BJ (cell line): ENCODE data around the gene CELA3B. TPM values are rescaled to one million over a fixed set of nuclear protein-coding genes. Genes with fewer than 3 reads are reported as not detected.
"Not testable (repeated sequence)": the region's sequence is repeated elsewhere in the genome, so short reads cannot be mapped to it uniquely, and the experiment has no call there.

Experiments used
- CTCF ChIA-PET: fragments of 350-600 bp; formaldehyde crosslinking; extraction: SDS; loops from one replicate; lab custom pipeline; 2021; ENCODE audit warnings: antibody characterized with exemption, inconsistent platforms; lab: Yijun Ruan, JAX
- POLR2A ChIA-PET: fragments of 300-600 bp; sonication (Branson Sonifier 250); formaldehyde crosslinking; extraction: SDS; loops from one replicate; lab custom pipeline; 2021; ENCODE audit warnings: antibody characterized with exemption; lab: Charles Lee
- DNase-seq: peaks from one replicate; pipeline ENCODE4 v3.0.0-alpha.2; 2011; ENCODE audit warnings: low read depth
- H3K27me3 ChIP-seq: 2 replicates; pipeline ENCODE4 v1.6.0; 2011; ENCODE audit warnings: low read length; ENCODE audit not compliant: control insufficient read depth, insufficient read depth
- H3K36me3 ChIP-seq: 2 replicates; pipeline ENCODE4 v1.5.1; 2011; ENCODE audit warnings: low read length; ENCODE audit not compliant: control insufficient read depth, insufficient read depth
- H3K4me3 ChIP-seq: 2 replicates; pipeline ENCODE4 v1.5.1; 2011; ENCODE audit warnings: low read depth, mild to moderate bottlenecking, control low read depth, low read length
- polyA plus RNA-seq: library from polyadenylated mRNA; depleted of rRNA; stranded (reverse); fragments of >200 nt; gene quantifications from 2 replicates; pipeline ENCODE4 v1.2.3, GENCODE V29; 2011

CELA3B gene
- polyA plus RNA-seq, 1 experiment, result not detected

GRCh38 chr1:21982122-21982521, 5.3 kb downstream of the CELA3B start:
- POLR2A ChIA-PET, H3K4me3 ChIP-seq, DNase-seq, H3K27me3 ChIP-seq, H3K36me3 ChIP-seq, CTCF ChIA-PET: not testable (repeated sequence)

GRCh38 chr1:21983539-21983938, 6.7 kb downstream of the CELA3B start:
- POLR2A ChIA-PET, H3K36me3 ChIP-seq, H3K4me3 ChIP-seq, DNase-seq, H3K27me3 ChIP-seq, CTCF ChIA-PET: not testable (repeated sequence)

GRCh38 chr1:21985893-21986292, 9.1 kb downstream of the CELA3B start:
- H3K36me3 ChIP-seq, CTCF ChIA-PET, DNase-seq, H3K27me3 ChIP-seq, H3K4me3 ChIP-seq, POLR2A ChIA-PET: not testable (repeated sequence)

- POLR2A ChIA-PET, result not testable (repeated sequence)
Observed at GRCh38 chr1:21986386-21986785, 9.6 kb downstream of the CELA3B start.

GRCh38 chr1:21989672-21990393, 13.0 kb downstream of the CELA3B start:
- DNase-seq, POLR2A ChIA-PET, H3K27me3 ChIP-seq, CTCF ChIA-PET, H3K4me3 ChIP-seq, H3K36me3 ChIP-seq: not testable (repeated sequence)

More at GRCh38 chr1:21986386-21986785, 9.6 kb downstream of the CELA3B start:
- H3K36me3 ChIP-seq, H3K4me3 ChIP-seq, DNase-seq, H3K27me3 ChIP-seq: not testable (repeated sequence)
- CTCF ChIA-PET, result interaction anchor here (1.1 kb wide), 1 partner anchor 341 kb away, joined by 3 read pairs; no protein-coding TSS in a partner anchor

- POLR2A ChIA-PET, CTCF ChIA-PET: not testable (repeated sequence)
Observed at GRCh38 chr1:21992186-21992585, 15.4 kb downstream of the CELA3B start.

GRCh38 chr1:21994716-21995115, 17.9 kb downstream of the CELA3B start:
- H3K4me3 ChIP-seq, CTCF ChIA-PET, H3K27me3 ChIP-seq, POLR2A ChIA-PET, DNase-seq, H3K36me3 ChIP-seq: not testable (repeated sequence)

More at GRCh38 chr1:21992186-21992585, 15.4 kb downstream of the CELA3B start:
- not testable (repeated sequence) for H3K36me3 ChIP-seq, DNase-seq, H3K4me3 ChIP-seq, H3K27me3 ChIP-seq

GRCh38 chr1:21996663-21996970, 19.8 kb downstream of the CELA3B start:
- H3K36me3 ChIP-seq, POLR2A ChIA-PET, DNase-seq, H3K4me3 ChIP-seq, CTCF ChIA-PET, H3K27me3 ChIP-seq: not testable (repeated sequence)

GRCh38 chr1:21997891-21998623, 21.2 kb downstream of the CELA3B start:
- ChIA-PET POLR2A (interaction anchor here (0.6 kb wide), 1 partner anchor 1151 kb away, joined by 12 read pairs; no protein-coding TSS in a partner anchor), CTCF (interaction anchor here (0.6 kb wide), 1 partner anchor 442 kb away, joined by 3 read pairs; no protein-coding TSS in a partner anchor)
- not testable (repeated sequence) for H3K27me3 ChIP-seq, H3K36me3 ChIP-seq, DNase-seq, H3K4me3 ChIP-seq

GRCh38 chr1:21998624-21999294, 21.9 kb downstream of the CELA3B start:
- DNase-seq, H3K36me3 ChIP-seq, H3K27me3 ChIP-seq, H3K4me3 ChIP-seq, CTCF ChIA-PET: not testable (repeated sequence)
- POLR2A ChIA-PET, result interaction anchor here (0.6 kb wide), 1 partner anchor 1151 kb away, joined by 12 read pairs; no protein-coding TSS in a partner anchor

GRCh38 chr1:21999645-22000044, 22.8 kb downstream of the CELA3B start:
- H3K4me3 ChIP-seq, DNase-seq, POLR2A ChIA-PET, H3K36me3 ChIP-seq, H3K27me3 ChIP-seq: not testable (repeated sequence)
- CTCF ChIA-PET, result interaction anchor here (0.9 kb wide), 1 partner anchor 25 kb away, joined by 3 read pairs; no protein-coding TSS in a partner anchor
